MM.1S (cell line): ENCODE measurements around the gene TWSG1.
"Not testable (repeated sequence)": the region's sequence is repeated elsewhere in the genome, so short reads cannot be mapped to it uniquely, and the experiment has no call there.

Source experiments
- DNase-seq: peaks from one replicate; pipeline ENCODE4 v3.0.0-alpha.2; 2015
- H2AFZ ChIP-seq: fragments of 300-600 bp; sonication (generic); 2 replicates; pipeline ENCODE4 v1.6.0; 2016; ENCODE audit warnings: antibody characterized with exemption, low read length
- H3F3A ChIP-seq: fragments of 300-600 bp; sonication (generic); 2 replicates; pipeline ENCODE4 v1.6.1; 2016; ENCODE audit warnings: mild to moderate bottlenecking, antibody characterized with exemption, low read length, moderate library complexity, mixed read lengths; ENCODE audit not compliant: insufficient read depth
- H3K27ac ChIP-seq: fragments of 300-600 bp; sonication (generic); 2 replicates; pipeline ENCODE4 v1.5.1; 2016; ENCODE audit warnings: mild to moderate bottlenecking, low read length
- H3K27me3 ChIP-seq: fragments of 300-600 bp; sonication (generic); replicated peaks from 2 replicates; pipeline ENCODE4 v1.6.0; 2016; ENCODE audit warnings: low read length; ENCODE audit not compliant: insufficient read depth
- H3K36me3 ChIP-seq: fragments of 300-600 bp; sonication (generic); replicated peaks from 2 replicates; pipeline ENCODE4 v1.6.1; 2016; ENCODE audit warnings: mild to moderate bottlenecking, low read length, mixed read lengths; ENCODE audit not compliant: insufficient read depth
- H3K4me1 ChIP-seq: fragments of 300-600 bp; sonication (generic); 2 replicates; pipeline ENCODE4 v1.6.1; 2016; ENCODE audit warnings: low read length, mixed read lengths
- H3K4me2 ChIP-seq: fragments of 300-600 bp; sonication (generic); 2 replicates; pipeline ENCODE4 v1.6.0; 2016; ENCODE audit warnings: low read depth, low read length
- H3K4me3 ChIP-seq: fragments of 300-600 bp; sonication (generic); 2 replicates; pipeline ENCODE4 v1.5.1; 2016; ENCODE audit warnings: low read length, mixed read lengths
- H3K79me2 ChIP-seq: fragments of 300-600 bp; sonication (generic); 2 replicates; pipeline ENCODE4 v1.6.1; 2016; ENCODE audit warnings: mixed run types, low read length, mixed read lengths
- H3K9ac ChIP-seq: fragments of 300-600 bp; sonication (generic); 2 replicates; pipeline ENCODE4 v1.6.1; 2016; ENCODE audit warnings: low read length, mixed read lengths
- H3K9me2 ChIP-seq: fragments of 300-600 bp; sonication (generic); replicated peaks from 2 replicates; pipeline ENCODE4 v1.6.1; 2016; ENCODE audit warnings: mild to moderate bottlenecking, low read length, mixed read lengths; ENCODE audit not compliant: insufficient read depth
- H3K9me3 ChIP-seq: fragments of 300-600 bp; sonication (generic); replicated peaks from 2 replicates; pipeline ENCODE4 v1.6.1; 2016; ENCODE audit warnings: mild to moderate bottlenecking, low read length, mixed read lengths; ENCODE audit not compliant: insufficient read depth
- H4K20me1 ChIP-seq: fragments of 300-600 bp; sonication (generic); 2 replicates; pipeline ENCODE4 v1.6.1; 2016; ENCODE audit warnings: mild to moderate bottlenecking, low read length, moderate library complexity, mixed read lengths; ENCODE audit not compliant: insufficient read depth
- EZH2 ChIP-seq: fragments of 300-600 bp; sonication (generic); optimal IDR thresholded peaks from 2 replicates; pipeline ENCODE3; 2017; ENCODE audit warnings: low read depth, mild to moderate bottlenecking, antibody characterized with exemption, low read length, mixed read lengths
- EZH2phosphoT487 ChIP-seq: fragments of 300-600 bp; sonication (generic); IDR thresholded peaks from 2 replicates; pipeline ENCODE4 v1.6.1; 2018; ENCODE audit warnings: antibody characterized with exemption, low read length
- TF ChIP-seq, protein P1 (sequence below): fragments of 300-600 bp; sonication (generic); IDR thresholded peaks from 2 replicates; pipeline ENCODE4 v1.5.1; 2016; ENCODE audit warnings: antibody characterized with exemption, low read length, mixed read lengths

TWSG1 gene

DNA sequence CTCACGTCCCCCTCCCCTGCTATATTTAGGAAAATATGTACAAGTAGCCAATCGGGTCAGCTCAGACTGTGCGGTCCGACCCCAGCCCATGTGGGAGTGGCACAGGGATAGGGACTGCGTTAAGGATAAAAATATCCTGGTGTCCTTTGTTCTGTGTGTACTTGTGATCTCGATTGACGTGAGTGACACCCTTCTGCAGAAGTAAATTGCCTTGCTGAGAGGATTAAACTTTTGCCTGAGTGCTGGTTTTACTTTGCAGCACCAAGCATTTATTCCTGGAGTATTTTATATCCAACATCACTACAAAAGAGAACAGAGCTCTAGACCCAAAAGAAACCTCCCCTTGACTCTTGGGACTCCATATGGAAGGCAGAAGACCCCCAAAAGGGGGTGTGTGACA lies 112.8 kb downstream of the TWSG1 start:
- Histone ChIP-seq H3F3A (no peaks in the 10 kb centered on the region), H3K27ac (no peak overlapping the region), H3K9ac (no peak overlapping the region), H3K4me1 (no peaks in the 10 kb centered on the region), H3K9me2 (no peaks in the 10 kb centered on the region), H3K79me2 (no peaks in the 10 kb centered on the region), H3K4me3 (no peak overlapping the region), H2AFZ (no peak overlapping the region), H3K36me3 (no peaks in the 10 kb centered on the region), H4K20me1 (no peaks in the 10 kb centered on the region), H3K4me2 (no peak overlapping the region), H3K9me3 (no peaks in the 10 kb centered on the region), H3K27me3 (no peaks in the 10 kb centered on the region)
- TF ChIP-seq EZH2: no peak
- no peak for TF ChIP-seq EZH2phosphoT487
- TF ChIP-seq, protein P1, sequence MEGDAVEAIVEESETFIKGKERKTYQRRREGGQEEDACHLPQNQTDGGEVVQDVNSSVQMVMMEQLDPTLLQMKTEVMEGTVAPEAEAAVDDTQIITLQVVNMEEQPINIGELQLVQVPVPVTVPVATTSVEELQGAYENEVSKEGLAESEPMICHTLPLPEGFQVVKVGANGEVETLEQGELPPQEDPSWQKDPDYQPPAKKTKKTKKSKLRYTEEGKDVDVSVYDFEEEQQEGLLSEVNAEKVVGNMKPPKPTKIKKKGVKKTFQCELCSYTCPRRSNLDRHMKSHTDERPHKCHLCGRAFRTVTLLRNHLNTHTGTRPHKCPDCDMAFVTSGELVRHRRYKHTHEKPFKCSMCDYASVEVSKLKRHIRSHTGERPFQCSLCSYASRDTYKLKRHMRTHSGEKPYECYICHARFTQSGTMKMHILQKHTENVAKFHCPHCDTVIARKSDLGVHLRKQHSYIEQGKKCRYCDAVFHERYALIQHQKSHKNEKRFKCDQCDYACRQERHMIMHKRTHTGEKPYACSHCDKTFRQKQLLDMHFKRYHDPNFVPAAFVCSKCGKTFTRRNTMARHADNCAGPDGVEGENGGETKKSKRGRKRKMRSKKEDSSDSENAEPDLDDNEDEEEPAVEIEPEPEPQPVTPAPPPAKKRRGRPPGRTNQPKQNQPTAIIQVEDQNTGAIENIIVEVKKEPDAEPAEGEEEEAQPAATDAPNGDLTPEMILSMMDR: no peak
- no peak for DNase-seq

DNA sequence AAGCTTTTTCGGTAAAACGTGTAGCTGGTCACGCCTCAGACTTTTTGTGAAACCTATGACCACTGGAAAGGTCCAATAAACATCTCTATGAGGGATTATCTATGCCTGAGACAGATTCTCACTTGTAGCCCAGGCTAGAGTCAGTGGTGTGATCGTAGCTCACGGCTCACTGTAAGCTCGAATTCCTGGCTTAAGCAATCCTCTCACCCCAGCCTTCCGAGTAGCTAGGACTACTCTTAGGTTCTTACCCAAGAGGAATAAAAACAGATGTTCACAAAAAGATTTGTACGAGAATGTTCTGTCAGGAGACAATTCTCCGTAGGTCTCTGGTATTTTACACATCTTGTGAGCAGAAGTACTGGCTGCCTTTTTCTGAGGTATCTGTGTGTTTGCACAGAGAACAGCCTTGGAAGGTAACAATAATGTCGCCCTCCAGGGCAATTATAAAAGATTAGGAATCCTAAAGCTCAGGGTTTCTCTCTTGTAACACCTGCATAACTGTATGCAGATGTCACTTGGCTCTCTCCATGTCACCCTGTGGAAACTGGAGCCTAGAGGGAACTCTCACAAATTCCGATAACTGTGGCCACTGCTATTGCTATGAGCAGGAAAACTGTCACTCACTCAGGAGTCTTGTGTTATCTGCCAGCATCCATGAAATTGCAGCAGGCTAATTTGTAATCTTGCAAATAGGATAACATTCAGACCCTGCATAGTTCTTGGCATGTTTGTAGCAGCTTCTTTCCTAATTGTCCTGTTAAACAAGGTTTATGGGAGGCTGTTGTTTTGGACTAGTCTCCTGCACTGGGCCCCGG lies 115.2 kb downstream of the TWSG1 start:
- H3K36me3 ChIP-seq: no peaks in the 10 kb centered on the region
- H3K79me2 ChIP-seq: no peaks in the 10 kb centered on the region
- no peaks in the 10 kb centered on the region for H3K4me1 ChIP-seq
- H3K4me2 ChIP-seq: no peak overlapping the region
- H3K27ac ChIP-seq: no peak overlapping the region
- no peaks in the 10 kb centered on the region for H3K27me3 ChIP-seq
- no peaks in the 10 kb centered on the region for H4K20me1 ChIP-seq
- no peak overlapping the region for H3K9ac ChIP-seq
- H3K4me3 ChIP-seq: no peak overlapping the region
- TF ChIP-seq EZH2phosphoT487 (no peak), EZH2 (no peak)
- TF ChIP-seq, protein P1: no peak
- no peaks in the 10 kb centered on the region for H3K9me3 ChIP-seq
- no peaks in the 10 kb centered on the region for H3K9me2 ChIP-seq
- no peaks in the 10 kb centered on the region for H3F3A ChIP-seq
- H2AFZ ChIP-seq: no peak overlapping the region
- no peak for DNase-seq

DNA sequence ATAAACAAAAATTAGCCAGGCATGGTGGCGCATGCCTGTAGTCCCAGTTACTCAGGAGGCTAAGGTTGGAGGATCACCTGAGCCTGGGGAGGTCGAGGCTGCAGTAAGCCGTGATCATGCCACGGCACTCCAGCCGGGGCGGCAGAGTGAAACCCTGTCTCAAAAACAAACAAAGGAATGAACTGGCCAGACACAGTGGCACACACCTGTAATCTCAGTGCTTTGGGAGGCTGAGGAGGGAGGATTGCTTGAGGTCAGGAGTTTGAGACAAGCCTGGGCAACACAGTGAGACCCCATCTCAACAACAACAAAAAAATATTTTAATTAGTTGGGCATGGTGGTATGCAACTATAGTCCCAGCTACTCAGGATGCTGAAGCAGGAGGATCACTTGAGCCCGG lies 116.3 kb downstream of the TWSG1 start:
- not testable (repeated sequence) for H3K4me1 ChIP-seq, H3K9me3 ChIP-seq, H3K9ac ChIP-seq, H3K36me3 ChIP-seq, H3F3A ChIP-seq, H3K27ac ChIP-seq, H2AFZ ChIP-seq, H3K4me2 ChIP-seq, H3K9me2 ChIP-seq, H3K4me3 ChIP-seq, H3K79me2 ChIP-seq, DNase-seq, H3K27me3 ChIP-seq, H4K20me1 ChIP-seq
